H1 (cell line): ENCODE measurements around the gene PSORS1C2. TPM values are rescaled to one million over a fixed set of nuclear protein-coding genes. Genes with fewer than 3 reads are reported as not detected.

Experiments used
- ASH2L ChIP-seq: fragments of 200-600, 300-600 bp; sonication (generic); IDR thresholded peaks from one replicate; pipeline ENCODE4 v1.7.1; 2017; ENCODE audit warnings: low read length
- ATF2 ChIP-seq: IDR thresholded peaks from 2 replicates; pipeline ENCODE4 v1.6.1; 2012; ENCODE audit warnings: low read length, inconsistent platforms
- BACH1 ChIP-seq: IDR thresholded peaks from 2 replicates; pipeline ENCODE4 v1.6.1; 2012; ENCODE audit warnings: low read length, improper control_type of control experiment
- BRCA1 ChIP-seq: IDR thresholded peaks from 2 replicates; pipeline ENCODE4 v1.6.1; 2012; ENCODE audit warnings: low read depth, low read length, improper control_type of control experiment
- CBX5 ChIP-seq: fragments of 300-800, 300-1000 bp; sonication (generic); IDR thresholded peaks from 2 replicates; pipeline ENCODE4 v1.7.1; 2016; ENCODE audit warnings: antibody characterized with exemption, low read length, low read depth
- CBX8 ChIP-seq: fragments of 300-800, 300-1000 bp; sonication (generic); IDR thresholded peaks from 2 replicates; pipeline ENCODE4 v1.7.1; 2016; ENCODE audit warnings: low read depth, low read length, borderline replicate concordance
- CTBP2 ChIP-seq: IDR thresholded peaks from 2 replicates; pipeline ENCODE4 v1.7.0; 2011; ENCODE audit warnings: borderline replicate concordance, mild to moderate bottlenecking, moderate library complexity, mixed read lengths, low read length; ENCODE audit not compliant: insufficient read depth, insufficient read length
- E2F6 ChIP-seq: IDR thresholded peaks from 2 replicates; pipeline ENCODE4 v1.6.1; 2012; ENCODE audit warnings: inconsistent platforms
- HDAC6 ChIP-seq: IDR thresholded peaks from one replicate; pipeline ENCODE4 v1.7.1; 2012; ENCODE audit warnings: low read depth, mild to moderate bottlenecking, inconsistent platforms, low read length, moderate library complexity
- JUN ChIP-seq: IDR thresholded peaks from 2 replicates; pipeline ENCODE4 v1.6.1; 2011; ENCODE audit warnings: low read depth, mild to moderate bottlenecking, improper control_type of control experiment, low read length
- JUND ChIP-seq: IDR thresholded peaks from 2 replicates; pipeline ENCODE4 v1.6.1; 2011; ENCODE audit warnings: mild to moderate bottlenecking, improper control_type of control experiment, low read length
- KDM1A ChIP-seq: fragments of 200-600, 300-600 bp; sonication (generic); IDR thresholded peaks from 2 replicates; pipeline ENCODE4 v1.7.1; 2016; ENCODE audit warnings: mild to moderate bottlenecking, low read length, borderline replicate concordance
- KDM5A ChIP-seq: fragments of 200-600 bp; IDR thresholded peaks from 2 replicates; pipeline ENCODE4 v1.7.1; 2012; ENCODE audit warnings: mild to moderate bottlenecking, low read length, inconsistent platforms, mixed read lengths
- MAFK ChIP-seq: IDR thresholded peaks from 2 replicates; pipeline ENCODE4 v1.6.1; 2012; ENCODE audit warnings: low read depth, mild to moderate bottlenecking, improper control_type of control experiment, low read length
- MAX ChIP-seq: IDR thresholded peaks from 2 replicates; pipeline ENCODE4 v1.6.1; 2012; ENCODE audit warnings: inconsistent platforms
- NRF1 ChIP-seq: IDR thresholded peaks from 2 replicates; pipeline ENCODE4 v1.6.1; 2011; ENCODE audit warnings: mild to moderate bottlenecking, low read depth, low read length, improper control_type of control experiment
- POU5F1 ChIP-seq: IDR thresholded peaks from 2 replicates; pipeline ENCODE4 v1.6.1; 2011; ENCODE audit warnings: low read depth, mild to moderate bottlenecking, low read length, moderate library complexity
- RBBP5 ChIP-seq: IDR thresholded peaks from 2 replicates; pipeline ENCODE4 v1.7.1; 2012; ENCODE audit warnings: low read depth, mild to moderate bottlenecking, inconsistent platforms, low read length, moderate library complexity, borderline replicate concordance
- RFX5 ChIP-seq: IDR thresholded peaks from 2 replicates; pipeline ENCODE4 v1.6.1; 2011; ENCODE audit warnings: low read depth, low read length, improper control_type of control experiment, borderline replicate concordance
- SAP30 ChIP-seq: fragments of 300-600 bp; sonication (generic); IDR thresholded peaks from 2 replicates; pipeline ENCODE4 v1.7.1; 2012; ENCODE audit warnings: low read length, moderate library complexity, mild to moderate bottlenecking, inconsistent platforms; ENCODE audit not compliant: insufficient read depth, insufficient replicate concordance
- TAF1 ChIP-seq: IDR thresholded peaks from 2 replicates; pipeline ENCODE4 v1.6.1; 2011; ENCODE audit warnings: mild to moderate bottlenecking, low read depth, low read length
- TBP ChIP-seq: IDR thresholded peaks from 2 replicates; pipeline ENCODE4 v1.6.1; 2011; ENCODE audit warnings: low read depth, low read length, improper control_type of control experiment
- TCF12 ChIP-seq: IDR thresholded peaks from 2 replicates; pipeline ENCODE4 v1.6.1; 2011; ENCODE audit warnings: low read depth, mild to moderate bottlenecking, low read length
- polyA plus RNA-seq, 7 experiments: library from polyadenylated mRNA; depleted of rRNA in 3 of 7; stranded (reverse) in 5 of 7; unstranded in 2 of 7; fragments of >200 nt in 5 of 7; fragments of 200-250 nt in 2 of 7; gene quantifications; 1 replicate in 5 of 7; 2 replicates in 1 of 7; 4 replicates in 1 of 7; pipeline versions ENCODE4 v1.2.1 to v1.2.3, GENCODE V29; 2011 to 2013; ENCODE audit warnings: missing spikeins in 2 of 7, mixed read lengths in 2 of 7
- total RNA-seq: library from RNA; stranded (reverse); fragmentation: NEBNext Ultra II Directional; extraction: Animal tissue kit (Norgen Biotek cat#: 25700); gene quantifications from 2 replicates; pipeline ENCODE4 v1.2.1, GENCODE V29; 2021

Gene PSORS1C2
- total and polyA plus RNA-seq, 2 of the 8 experiments (the other 6 are each of a cell fraction or from before 2014, with no cell fraction given): 0.11 TPM; not detected in 1

- peak; percentile 30; the same call in 1 of the 2 replicates for TF ChIP-seq MAX
- no peak for TF ChIP-seq TAF1
- no peak for TF ChIP-seq KDM5A
- no peak for TF ChIP-seq KDM1A
- TF ChIP-seq HDAC6: no peak
- TF ChIP-seq RBBP5: no peak
- TF ChIP-seq JUND: no peak
- no peak for TF ChIP-seq TCF12
- no peak for TF ChIP-seq CTBP2
- TF ChIP-seq JUN: no peak
- TF ChIP-seq MAFK: no peak
- no peak for TF ChIP-seq TBP
- no peak for TF ChIP-seq SAP30
- peak; percentile 32; the same call in 1 of the 2 replicates for TF ChIP-seq ATF2
- TF ChIP-seq POU5F1: no peak
- TF ChIP-seq CBX5: no peak
- no peak for TF ChIP-seq BRCA1
- TF ChIP-seq BACH1: no peak
- TF ChIP-seq ASH2L: no peak
- TF ChIP-seq RFX5: no peak
- TF ChIP-seq NRF1: no peak
- TF ChIP-seq E2F6: no peak
- no peak for TF ChIP-seq CBX8
These were observed 23.7 kb upstream of the PSORS1C2 start (continued) for GRCh38 chr6:31162463-31163165.
